SK-N-MC (cell line): ENCODE results near the gene RIMS3.

Experiments
- EZH2 ChIP-seq: fragments of 200-600 bp; sonication (generic); IDR thresholded peaks from one replicate; pipeline ENCODE4 v1.6.1; 2017; ENCODE audit warnings: antibody characterized with exemption
- POLR2AphosphoS5 ChIP-seq: IDR thresholded peaks from 2 replicates; pipeline ENCODE4 v1.6.1; 2012; ENCODE audit warnings: mild to moderate bottlenecking, low read depth, low read length, borderline replicate concordance

- no peak for TF ChIP-seq POLR2AphosphoS5
- no peak for TF ChIP-seq EZH2
Measured at GRCh38 chr1:40664791-40665190, 691 bp downstream of the RIMS3 start.
